Ramos (cell line): ENCODE data around the gene GIT2.
"Not testable (repeated sequence)": the region's sequence is repeated elsewhere in the genome, so short reads cannot be mapped to it uniquely, and the experiment has no call there.

ENCODE experiments used
- in situ Hi-C: fragments of 300-500 bp; cut with MboI; formaldehyde crosslinking; loops from one replicate; pipeline ENCODE4 v1.14.3; 2022; ENCODE audit warnings: low sequenced_read_pairs; ENCODE audit not compliant: unreplicated experiment

GIT2 gene, protein sequence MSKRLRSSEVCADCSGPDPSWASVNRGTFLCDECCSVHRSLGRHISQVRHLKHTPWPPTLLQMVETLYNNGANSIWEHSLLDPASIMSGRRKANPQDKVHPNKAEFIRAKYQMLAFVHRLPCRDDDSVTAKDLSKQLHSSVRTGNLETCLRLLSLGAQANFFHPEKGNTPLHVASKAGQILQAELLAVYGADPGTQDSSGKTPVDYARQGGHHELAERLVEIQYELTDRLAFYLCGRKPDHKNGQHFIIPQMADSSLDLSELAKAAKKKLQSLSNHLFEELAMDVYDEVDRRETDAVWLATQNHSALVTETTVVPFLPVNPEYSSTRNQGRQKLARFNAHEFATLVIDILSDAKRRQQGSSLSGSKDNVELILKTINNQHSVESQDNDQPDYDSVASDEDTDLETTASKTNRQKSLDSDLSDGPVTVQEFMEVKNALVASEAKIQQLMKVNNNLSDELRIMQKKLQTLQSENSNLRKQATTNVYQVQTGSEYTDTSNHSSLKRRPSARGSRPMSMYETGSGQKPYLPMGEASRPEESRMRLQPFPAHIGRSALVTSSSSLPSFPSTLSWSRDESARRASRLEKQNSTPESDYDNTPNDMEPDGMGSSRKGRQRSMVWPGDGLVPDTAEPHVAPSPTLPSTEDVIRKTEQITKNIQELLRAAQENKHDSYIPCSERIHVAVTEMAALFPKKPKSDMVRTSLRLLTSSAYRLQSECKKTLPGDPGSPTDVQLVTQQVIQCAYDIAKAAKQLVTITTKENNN

DNA sequence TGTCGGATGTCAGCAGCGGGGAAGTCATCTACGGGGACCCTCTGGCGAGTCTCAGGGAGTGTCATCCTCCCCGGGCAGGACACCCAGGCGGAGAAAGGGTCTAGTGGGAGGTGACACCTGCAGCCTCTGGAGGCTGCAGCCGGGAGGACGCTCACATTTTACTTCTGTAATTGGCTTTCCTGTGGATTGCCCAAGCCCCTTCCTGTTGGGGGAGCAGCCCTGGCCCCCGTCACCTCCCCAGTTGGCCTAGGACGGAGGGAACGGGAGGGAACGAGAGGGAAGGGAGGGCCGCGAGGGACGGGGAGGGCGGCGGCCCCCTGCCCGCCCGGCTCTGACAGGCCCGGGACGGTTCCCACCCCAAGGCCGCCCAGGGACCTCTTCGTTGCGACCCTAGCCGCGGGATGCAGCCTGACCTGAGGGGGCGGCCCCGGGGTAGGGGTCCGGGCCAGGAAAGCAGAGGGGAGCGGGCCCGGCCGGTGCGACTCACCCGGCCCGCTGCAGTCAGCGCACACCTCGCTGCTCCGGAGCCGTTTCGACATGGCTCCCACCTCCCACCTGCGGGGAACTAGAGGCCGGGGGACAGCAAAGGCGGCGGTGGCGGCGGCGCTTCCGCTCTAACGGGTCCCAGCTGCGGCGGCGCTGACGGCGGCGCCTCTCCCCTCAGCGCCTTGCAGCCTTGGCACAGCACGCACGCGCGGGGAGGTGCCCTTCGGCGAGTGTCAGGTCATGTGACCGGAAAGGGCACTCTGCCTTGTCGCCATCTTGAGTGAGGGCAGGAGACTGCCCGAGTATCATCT is at the start of gene GIT2:
Gene GIT2 (minus strand): TSS at position 683 of the 797 bp plus-strand sequence. CDS start 144 bp downstream, at position 539.
- in situ Hi-C loops = no loop called here

DNA sequence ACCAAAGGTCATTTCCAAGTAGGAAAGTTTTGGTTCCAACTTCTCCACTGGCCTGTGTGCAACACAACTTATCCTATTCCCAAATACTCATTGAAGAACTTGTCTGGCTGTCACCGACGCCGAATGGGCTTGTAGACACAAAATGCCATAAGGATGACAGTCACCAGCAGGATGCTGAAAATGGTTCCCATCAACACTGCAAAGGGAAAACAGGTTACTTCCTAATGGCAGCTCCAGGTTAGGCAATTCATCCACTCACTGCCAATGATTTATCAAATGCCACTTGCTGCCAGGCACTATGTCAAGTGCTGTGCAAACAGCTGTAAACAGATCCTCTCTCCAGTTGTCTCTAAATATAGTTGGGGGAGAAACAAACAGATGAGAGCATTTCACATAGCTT is 46.1 kb upstream of the GIT2 start:
- in situ Hi-C loops = no loop called here

DNA sequence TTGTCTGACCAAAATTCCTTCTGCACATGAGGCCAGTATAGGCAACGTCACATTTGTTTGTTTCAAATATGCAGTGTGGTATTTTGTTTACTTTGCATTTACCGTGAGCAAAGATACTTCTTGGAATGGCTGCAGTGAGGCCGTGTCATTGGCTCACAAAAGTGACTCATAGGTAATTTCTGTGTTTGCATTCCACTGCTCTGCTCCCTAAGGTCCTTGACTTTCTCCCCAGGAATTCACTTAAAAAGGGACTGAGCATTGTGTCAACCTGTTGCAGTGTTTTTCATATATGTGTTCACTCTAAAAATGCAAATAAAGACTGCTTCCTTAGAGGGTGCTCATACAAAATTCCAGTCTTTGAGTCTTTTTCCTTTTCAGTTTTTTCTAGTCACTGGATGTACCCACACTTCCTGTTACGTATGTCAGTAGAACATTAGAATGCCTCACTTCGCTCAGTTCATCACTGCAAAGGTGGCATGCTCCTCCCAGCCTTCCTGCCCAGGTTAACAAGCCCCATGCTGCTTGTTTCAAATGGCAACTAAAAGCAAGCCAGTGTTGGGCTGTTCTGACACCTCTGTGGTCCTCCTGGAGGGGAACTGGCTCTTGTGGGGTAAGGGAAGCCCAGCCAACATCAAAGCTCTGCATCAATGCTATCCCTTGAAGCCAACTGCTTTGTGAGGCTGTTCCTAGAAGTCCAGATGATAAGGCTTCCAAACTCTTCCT is 43.1 kb upstream of the GIT2 start:
- in situ Hi-C loops = no loop called here

DNA sequence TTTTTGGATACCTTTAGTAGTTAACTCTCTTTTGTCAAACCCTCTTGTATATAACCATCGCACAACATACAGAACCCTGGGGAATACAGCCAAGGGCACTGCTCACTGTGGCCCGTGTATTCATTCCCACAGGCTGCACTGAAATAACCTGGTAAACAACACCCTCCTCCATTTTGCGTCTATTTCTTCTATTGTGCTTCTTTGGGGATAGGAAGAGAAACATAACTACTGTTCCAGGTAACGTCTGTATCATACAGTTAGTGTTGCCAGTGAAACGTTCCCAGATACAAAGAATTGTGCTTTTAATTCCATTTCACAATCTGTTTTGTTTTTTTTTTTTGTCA is 42.5 kb upstream of the GIT2 start:
- in situ Hi-C loops = no loop called here

- in situ Hi-C loops = no loop called here
These were observed 41.1 kb upstream of the GIT2 start for GRCh38 chr12:110037315-110037714.

- in situ Hi-C loops = no loop called here
These were observed 39.5 kb upstream of the GIT2 start for GRCh38 chr12:110035534-110036104.

DNA sequence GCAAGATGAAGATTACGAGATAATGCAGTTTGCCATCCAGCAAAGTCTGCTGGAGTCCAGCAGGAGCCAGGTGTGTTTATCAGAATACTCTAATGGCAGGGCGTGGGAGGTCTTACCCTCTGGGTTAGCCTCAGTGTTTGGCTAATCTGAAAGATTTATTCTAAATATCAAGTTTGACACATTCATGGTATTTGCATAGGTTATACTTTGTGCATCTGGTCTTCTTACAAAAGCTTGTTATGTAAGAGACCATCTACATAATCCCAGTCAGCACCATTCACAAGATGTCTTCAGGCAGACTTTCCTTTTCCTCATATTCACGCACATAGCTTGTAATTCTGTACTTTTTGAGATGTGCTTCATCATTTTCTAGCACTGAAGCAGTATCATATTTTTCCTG is 37.7 kb upstream of the GIT2 start:
- in situ Hi-C loops = no loop called here

DNA sequence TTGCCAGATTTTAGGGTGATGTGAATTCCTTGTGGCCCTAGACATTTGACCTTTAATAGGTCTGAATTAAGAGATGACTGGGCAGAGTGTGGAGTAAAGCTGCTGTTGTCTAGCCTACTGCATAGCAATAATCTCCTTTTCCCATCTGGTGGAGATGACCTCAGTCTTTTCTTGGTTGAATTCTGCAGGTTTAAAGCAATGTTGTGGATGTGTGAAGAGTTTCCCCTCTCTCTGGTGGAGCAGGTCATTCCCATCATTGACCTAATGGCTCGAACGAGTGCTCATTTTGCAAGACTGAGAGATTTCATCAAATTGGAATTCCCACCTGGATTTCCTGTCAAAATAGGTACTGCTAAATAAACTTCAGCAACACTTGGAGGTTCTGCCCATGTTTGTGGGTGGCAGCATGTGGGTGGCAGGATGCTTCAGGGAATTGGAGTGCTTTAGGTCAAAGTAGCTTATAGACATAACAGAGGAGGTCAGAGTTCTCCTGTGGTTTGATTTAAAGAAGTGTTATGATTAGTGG is 33.2 kb upstream of the GIT2 start:
- in situ Hi-C loops = no loop called here

- in situ Hi-C loops = no loop called here
These were observed 32.2 kb upstream of the GIT2 start for GRCh38 chr12:110028323-110028722.

- in situ Hi-C loops = no loop called here
These were observed 27.9 kb upstream of the GIT2 start for GRCh38 chr12:110024051-110024450.

GRCh38 chr12:110023059-110023980 is 27.2 kb upstream of the GIT2 start:
- in situ Hi-C loops = no loop called here

- in situ Hi-C loops = no loop called here
These were observed 24.8 kb upstream of the GIT2 start for GRCh38 chr12:110020956-110021355.

DNA sequence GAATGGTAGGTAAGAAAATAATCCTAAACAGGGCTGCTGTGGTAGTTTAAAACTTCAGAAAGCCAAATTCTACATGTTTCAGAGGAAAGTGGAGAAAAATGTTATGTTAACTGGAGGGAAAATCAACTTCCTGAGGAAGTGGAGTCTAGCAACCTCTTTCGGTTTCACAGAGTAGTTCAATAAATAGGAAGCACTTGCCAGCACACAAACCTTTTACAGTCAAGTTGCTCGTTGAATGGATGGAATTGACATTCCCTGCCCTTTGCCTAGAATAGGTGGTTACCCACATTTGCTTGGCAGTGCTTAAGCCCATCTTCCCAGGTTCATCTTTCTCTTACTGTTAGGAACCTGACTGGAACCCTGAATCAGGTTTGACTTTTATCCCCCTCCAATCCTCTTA is 19.0 kb upstream of the GIT2 start:
- in situ Hi-C loops = no loop called here

DNA sequence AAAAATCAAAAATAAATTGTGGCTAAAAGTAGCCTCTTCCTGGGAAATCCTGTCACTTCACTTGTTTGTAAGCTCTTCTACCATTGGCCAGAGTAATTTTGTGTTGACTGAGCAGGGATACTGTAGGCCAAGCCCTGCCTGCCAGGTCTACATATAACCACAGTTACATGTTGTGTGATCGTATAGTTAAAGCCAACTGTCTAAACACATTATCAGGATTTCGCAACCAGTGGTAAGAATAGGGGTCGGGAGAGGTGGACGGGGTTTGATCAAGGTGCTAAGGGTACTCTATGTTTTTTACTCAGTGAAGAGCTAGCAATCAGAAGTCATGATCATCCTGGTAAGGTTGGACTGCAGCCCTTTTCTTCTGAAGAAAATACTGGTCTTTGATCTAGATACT is 16.5 kb upstream of the GIT2 start:
- in situ Hi-C loops = no loop called here

GRCh38 chr12:110012137-110012536 is 16.0 kb upstream of the GIT2 start:
- in situ Hi-C loops = no loop called here

DNA sequence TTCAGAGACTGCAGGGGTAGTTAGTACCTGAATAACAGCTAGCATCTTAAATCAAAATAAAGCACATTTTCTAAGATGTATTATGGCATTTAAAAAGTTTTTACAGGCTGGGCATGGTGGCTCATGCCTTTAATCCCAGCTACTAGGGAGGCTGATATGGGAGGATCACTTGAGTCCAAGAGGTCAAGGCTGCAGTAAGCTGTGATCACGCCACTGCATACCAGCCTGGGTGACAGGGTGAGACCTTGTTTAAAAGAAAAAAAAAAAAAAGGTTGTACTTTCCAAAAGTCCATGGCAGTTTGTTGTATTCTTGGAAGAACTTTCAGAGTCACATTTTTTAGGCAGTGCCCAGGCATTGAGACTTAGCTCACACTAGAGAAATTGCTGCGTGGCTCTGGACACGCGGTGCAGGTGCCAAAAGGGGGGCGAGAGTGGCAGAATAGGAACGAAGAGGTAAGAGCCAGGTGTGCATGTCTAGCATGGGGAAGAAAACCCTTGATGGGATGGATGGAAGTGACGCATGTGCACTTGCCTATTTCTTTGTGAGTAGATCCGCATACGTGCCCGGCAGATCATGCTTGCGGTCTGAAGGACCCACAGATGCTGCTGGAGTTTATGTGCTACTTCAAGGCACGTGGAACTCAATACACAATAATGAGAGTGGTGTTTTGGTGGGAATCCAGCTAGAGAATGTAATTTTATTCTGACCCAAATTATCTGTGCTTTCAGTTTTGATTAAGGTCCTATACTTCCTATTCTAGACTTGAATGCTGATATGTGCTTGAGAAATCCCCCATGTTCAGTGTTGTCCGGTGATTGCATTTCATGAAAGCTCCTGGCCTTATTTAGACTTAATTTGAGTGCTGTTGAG is 14.9 kb upstream of the GIT2 start:
- in situ Hi-C loops = no loop called here

DNA sequence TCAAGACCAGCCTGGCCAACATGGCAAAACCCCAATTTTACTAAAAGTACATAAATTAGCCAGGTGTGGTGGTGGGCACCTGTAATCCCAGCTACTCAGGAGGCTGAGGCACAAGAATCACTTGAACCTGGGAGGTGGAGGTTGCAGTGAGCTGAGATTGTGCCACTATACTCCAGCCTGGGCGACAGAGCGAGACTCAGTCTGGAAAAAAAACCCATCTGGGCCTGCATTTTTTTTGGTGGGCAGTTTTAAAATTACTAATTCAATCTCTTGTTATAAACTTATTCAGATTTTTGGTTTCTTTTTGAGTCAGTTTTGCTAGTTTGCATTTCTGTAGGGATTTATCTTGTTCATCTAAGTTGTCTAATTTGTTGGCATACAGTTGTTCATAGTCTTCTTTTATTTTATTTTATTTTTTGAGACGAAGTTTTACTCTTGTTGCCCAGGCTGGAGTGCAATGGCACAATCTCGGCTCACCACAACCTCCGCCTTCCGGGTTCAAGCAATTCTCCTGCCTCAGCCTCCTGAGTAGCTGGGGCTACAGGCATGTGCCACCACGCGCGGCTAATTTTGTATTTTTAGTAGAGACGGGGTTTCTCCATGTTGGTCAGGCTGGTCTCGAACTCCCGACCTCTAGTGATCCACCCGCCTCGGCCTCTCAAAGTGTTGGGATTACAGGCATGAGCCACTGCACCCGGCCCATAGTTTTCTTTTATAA is 12.7 kb upstream of the GIT2 start:
- in situ Hi-C loops = not testable (repeated sequence)
